PFSK-1 (cell line): ENCODE measurements around the gene MGP.

Experiments used
- FOXP2 ChIP-seq: optimal IDR thresholded peaks from 2 replicates; pipeline ENCODE3; 2011; ENCODE audit warnings: borderline replicate concordance, control low read depth, inconsistent platforms; ENCODE audit not compliant: insufficient read depth; ENCODE audit errors: extremely low read length, extremely low read depth
- POLR2AphosphoS5 ChIP-seq: IDR thresholded peaks from 2 replicates; pipeline ENCODE4 v1.6.1; 2012; ENCODE audit warnings: low read depth, mild to moderate bottlenecking, control low read depth, low read length, moderate library complexity
- SIN3A ChIP-seq: IDR thresholded peaks from 2 replicates; pipeline ENCODE4 v1.6.1; 2012; ENCODE audit warnings: mild to moderate bottlenecking, low read length, moderate library complexity, borderline replicate concordance; ENCODE audit not compliant: insufficient read depth
- TAF1 ChIP-seq: IDR thresholded peaks from 2 replicates; pipeline ENCODE4 v1.6.1; 2012; ENCODE audit warnings: low read length, control low read depth, borderline replicate concordance; ENCODE audit not compliant: insufficient read depth
- TF ChIP-seq, protein P1 (sequence below), 2 experiments: IDR thresholded peaks; 2 replicates each; pipeline versions ENCODE4 v1.6.1 to v1.8.0; 2011 to 2012; ENCODE audit warnings: low read depth in 2 of 2, low read length in 2 of 2, control low read depth in 1 of 2, inconsistent platforms in 1 of 2, mild to moderate bottlenecking in 1 of 2, moderate library complexity in 1 of 2; ENCODE audit not compliant: insufficient read depth in 1 of 2

Gene MGP

DNA sequence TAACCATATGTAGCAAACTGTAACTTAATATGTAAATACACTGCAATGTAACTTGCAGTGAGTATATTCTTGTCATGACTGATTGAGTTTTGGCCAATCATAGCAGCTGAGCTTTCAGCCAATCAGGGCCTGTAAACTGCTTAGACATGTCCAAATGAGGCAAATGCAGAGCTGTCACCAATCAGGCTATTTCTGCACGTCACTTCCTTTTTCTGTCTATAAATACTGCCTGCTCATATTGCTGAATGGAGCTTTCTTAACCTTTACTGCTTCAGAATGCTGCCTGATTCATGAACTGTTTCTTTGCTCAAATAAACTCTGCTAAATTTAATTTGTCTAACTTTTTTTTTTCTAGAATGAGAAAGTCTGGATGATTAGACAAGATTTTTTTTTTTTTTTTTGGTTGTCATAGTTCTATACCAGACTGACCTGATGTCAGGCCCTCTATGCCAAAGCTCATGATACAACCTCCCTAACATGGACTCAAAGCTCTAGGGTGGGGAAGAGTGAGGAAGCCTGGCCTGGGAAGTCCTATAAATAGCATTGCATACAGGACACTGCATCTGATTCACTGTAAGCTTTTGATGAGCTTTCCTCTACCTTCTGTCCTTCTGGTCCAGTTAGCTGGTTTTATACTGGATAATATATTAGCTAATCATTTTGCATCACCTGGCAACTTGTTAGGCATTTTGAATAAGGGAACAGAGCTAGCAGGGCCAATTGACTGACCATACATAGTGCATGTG lies 12.0 kb downstream of the MGP start:
- TF ChIP-seq FOXP2 (no peak), TAF1 (no peak), SIN3A (no peak), POLR2AphosphoS5 (no peak)
- TF ChIP-seq, protein P1, sequence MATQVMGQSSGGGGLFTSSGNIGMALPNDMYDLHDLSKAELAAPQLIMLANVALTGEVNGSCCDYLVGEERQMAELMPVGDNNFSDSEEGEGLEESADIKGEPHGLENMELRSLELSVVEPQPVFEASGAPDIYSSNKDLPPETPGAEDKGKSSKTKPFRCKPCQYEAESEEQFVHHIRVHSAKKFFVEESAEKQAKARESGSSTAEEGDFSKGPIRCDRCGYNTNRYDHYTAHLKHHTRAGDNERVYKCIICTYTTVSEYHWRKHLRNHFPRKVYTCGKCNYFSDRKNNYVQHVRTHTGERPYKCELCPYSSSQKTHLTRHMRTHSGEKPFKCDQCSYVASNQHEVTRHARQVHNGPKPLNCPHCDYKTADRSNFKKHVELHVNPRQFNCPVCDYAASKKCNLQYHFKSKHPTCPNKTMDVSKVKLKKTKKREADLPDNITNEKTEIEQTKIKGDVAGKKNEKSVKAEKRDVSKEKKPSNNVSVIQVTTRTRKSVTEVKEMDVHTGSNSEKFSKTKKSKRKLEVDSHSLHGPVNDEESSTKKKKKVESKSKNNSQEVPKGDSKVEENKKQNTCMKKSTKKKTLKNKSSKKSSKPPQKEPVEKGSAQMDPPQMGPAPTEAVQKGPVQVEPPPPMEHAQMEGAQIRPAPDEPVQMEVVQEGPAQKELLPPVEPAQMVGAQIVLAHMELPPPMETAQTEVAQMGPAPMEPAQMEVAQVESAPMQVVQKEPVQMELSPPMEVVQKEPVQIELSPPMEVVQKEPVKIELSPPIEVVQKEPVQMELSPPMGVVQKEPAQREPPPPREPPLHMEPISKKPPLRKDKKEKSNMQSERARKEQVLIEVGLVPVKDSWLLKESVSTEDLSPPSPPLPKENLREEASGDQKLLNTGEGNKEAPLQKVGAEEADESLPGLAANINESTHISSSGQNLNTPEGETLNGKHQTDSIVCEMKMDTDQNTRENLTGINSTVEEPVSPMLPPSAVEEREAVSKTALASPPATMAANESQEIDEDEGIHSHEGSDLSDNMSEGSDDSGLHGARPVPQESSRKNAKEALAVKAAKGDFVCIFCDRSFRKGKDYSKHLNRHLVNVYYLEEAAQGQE (IDR thresholded peaks at IDR 0.05; ENCODE audit: insufficient read depth in 1 of 2, low read depth in 2 of 2, low read length in 2 of 2) = no peak

DNA sequence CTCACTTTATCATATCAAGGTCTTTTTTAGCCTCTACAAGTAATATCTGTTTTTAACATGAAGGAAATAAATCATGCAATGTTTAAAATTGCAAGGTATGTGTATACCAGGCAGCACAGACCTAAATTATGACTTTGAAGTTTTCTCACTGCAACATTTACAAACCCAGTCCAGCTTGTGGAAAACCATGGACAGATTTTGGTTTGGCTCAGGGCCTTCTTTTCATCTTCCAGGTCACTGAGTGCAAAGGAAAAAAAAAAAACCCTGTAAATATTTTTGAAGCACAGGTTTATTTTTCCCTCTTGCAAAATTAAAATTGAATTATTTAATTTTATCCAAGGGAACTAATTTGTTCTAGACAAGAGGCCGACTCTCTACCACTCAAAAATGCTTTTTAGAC lies 13.8 kb downstream of the MGP start:
- TF ChIP-seq TAF1 (no peak), FOXP2 (no peak), POLR2AphosphoS5 (no peak), SIN3A (no peak)
- TF ChIP-seq, protein P1 (IDR thresholded peaks at IDR 0.05; ENCODE audit: insufficient read depth in 1 of 2, low read depth in 2 of 2, low read length in 2 of 2) = no peak

DNA sequence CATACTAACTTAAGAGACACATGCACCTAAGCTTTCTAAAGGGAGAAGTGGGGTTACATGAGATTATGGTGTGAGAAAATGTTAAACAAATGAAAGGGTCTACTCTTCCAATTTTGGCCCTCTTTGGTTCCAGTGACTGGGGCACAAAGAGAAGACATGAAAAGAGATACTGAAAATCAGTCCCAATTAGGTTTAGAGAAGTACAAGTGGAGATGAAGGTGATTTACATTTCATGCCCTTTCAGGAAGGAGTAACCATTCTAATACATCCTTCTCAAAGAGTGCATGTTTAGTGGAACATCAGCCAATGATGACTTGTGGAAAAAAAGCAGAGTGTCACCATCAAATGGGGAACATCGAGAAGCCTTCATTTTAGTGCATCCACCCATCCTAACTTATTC lies 14.4 kb downstream of the MGP start:
- no peak for TF ChIP-seq TAF1
- no peak for TF ChIP-seq POLR2AphosphoS5
- no peak for TF ChIP-seq SIN3A
- TF ChIP-seq, protein P1 (IDR thresholded peaks at IDR 0.05; ENCODE audit: insufficient read depth in 1 of 2, low read depth in 2 of 2, low read length in 2 of 2) = no peak
- TF ChIP-seq FOXP2 = no peak

DNA sequence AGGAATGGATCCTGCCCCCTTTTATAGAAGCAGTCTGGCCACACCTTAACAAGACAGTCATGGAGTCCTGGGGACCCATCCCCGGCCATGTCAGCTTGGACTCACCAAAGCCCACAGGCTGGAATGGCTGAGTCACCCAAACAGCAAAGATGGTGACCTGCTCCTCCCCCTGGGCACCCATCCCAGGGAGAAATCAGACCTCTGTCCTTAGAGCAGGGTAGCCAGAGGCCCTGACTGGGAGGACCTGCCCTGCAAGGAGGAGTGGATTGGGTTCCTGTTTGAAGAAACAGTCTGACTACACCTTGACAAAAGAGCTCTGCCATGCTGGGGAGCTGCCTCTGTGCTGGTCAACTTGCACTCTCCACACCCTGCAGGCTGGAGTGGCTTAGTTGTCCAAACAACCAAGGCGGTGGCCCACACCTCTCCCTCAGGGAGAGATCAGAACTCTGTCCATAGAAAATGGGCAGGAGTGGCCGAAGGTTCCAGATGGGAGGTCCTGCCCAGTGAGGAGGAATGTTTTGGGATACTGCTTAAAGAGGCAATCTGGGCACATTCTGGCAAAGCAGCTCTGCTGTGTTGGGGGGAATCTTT lies 16.6 kb downstream of the MGP start:
- TF ChIP-seq TAF1 = no peak

DNA sequence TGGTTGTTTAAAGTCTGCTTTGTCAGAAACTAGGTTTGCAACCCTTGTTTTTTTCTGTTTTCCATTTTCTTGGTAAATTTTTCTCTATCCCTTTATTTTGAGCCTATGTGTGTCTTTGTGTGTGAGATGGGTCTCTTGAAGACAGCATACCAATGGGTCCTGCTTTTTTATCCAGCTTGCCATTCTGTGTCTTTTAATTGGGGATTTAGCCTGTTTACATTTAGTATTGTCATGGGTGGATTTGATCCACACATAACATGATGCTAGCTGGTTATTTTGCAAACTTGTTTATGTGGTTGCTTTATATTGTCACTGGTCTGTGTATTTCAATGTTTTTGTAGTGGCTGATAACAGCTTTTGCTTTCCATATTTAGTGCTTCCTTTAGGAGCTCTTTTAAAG lies 25.2 kb downstream of the MGP start:
- TF ChIP-seq, protein P1 (IDR thresholded peaks at IDR 0.05; ENCODE audit: insufficient read depth in 1 of 2, low read depth in 2 of 2, low read length in 2 of 2) = no peak
- no peak for TF ChIP-seq POLR2AphosphoS5
- TF ChIP-seq FOXP2 = no peak
- TF ChIP-seq SIN3A = no peak
- TF ChIP-seq TAF1 = no peak
